Activated CD4-positive, alpha-beta T cell treated with anti-CD3 and anti-CD28 coated beads for 1 hour (primary cell): ENCODE data around the gene ERICH4.
"Not testable (repeated sequence)": the region's sequence is repeated elsewhere in the genome, so short reads cannot be mapped to it uniquely, and the experiment has no call there.

Source experiments
- DNase-seq: peaks from one replicate; pipeline ENCODE4 v3.0.0-alpha.2; 2020

Gene ERICH4

GRCh38 chr19:41480336-41480735 lies 37.4 kb downstream of the ERICH4 start:
- DNase-seq = no peak

- DNase-seq = no peak
Measured at GRCh38 chr19:41484822-41485221, 41.9 kb downstream of the ERICH4 start.

- DNase-seq = not testable (repeated sequence)
Measured at GRCh38 chr19:41486953-41487352, 44.0 kb downstream of the ERICH4 start.

- no peak for DNase-seq
Measured at GRCh38 chr19:41492843-41493242, 49.9 kb downstream of the ERICH4 start.
